Suprapubic skin (tissue), 4 donors: ENCODE measurements around the gene ESPL1. TPM values are rescaled to one million over a fixed set of nuclear protein-coding genes. Genes with fewer than 3 reads are reported as not detected.

Source experiments
- DNase-seq, 2 donors: peaks; one replicate each; pipeline ENCODE4 v3.0.0-alpha.2; 2019; ENCODE audit warnings: low spot score in 2 of 2
- H3K27ac ChIP-seq: fragments of 200-600 bp; sonication (generic); one replicate; pipeline ENCODE4 v1.5.1; 2019
- H3K27me3 ChIP-seq: fragments of 200-600 bp; sonication (generic); one replicate; pipeline ENCODE4 v1.5.1; 2019
- H3K36me3 ChIP-seq: fragments of 200-600 bp; sonication (generic); one replicate; pipeline ENCODE4 v1.5.1; 2019
- H3K4me1 ChIP-seq: fragments of 200-600 bp; sonication (generic); one replicate; pipeline ENCODE4 v1.5.1; 2019
- H3K4me3 ChIP-seq: fragments of 200-600 bp; sonication (generic); one replicate; pipeline ENCODE4 v1.5.1; 2019; ENCODE audit warnings: mild to moderate bottlenecking
- H3K9me3 ChIP-seq: fragments of 200-600 bp; sonication (generic); one replicate; pipeline ENCODE4 v1.5.1; 2019
- CTCF ChIP-seq, 2 donors: fragments of 200-600 bp in 1 of 2; fragments of 450-650 bp in 1 of 2; sonication (generic) in 1 of 2; IDR thresholded peaks; one replicate each; pipeline ENCODE4 v1.5.1; 2016 to 2019; ENCODE audit warnings: antibody characterized with exemption in 2 of 2, mild to moderate bottlenecking in 1 of 2, moderate library complexity in 1 of 2
- EP300 ChIP-seq: sonication (generic); formaldehyde crosslinking; IDR thresholded peaks from one replicate; pipeline ENCODE4 v1.6.1; 2017; ENCODE audit warnings: antibody characterized with exemption
- POLR2A ChIP-seq, 2 donors: fragments of 450-650 bp; IDR thresholded peaks; one replicate each; pipeline ENCODE4 v1.6.1; 2017; ENCODE audit warnings: antibody characterized with exemption in 2 of 2, mild to moderate bottlenecking in 2 of 2, moderate library complexity in 2 of 2
- POLR2AphosphoS5 ChIP-seq, 3 donors: sonication (generic); formaldehyde crosslinking; IDR thresholded peaks; one replicate each; pipeline ENCODE4 v1.6.1; 2017; ENCODE audit warnings: antibody characterized with exemption in 3 of 3
- WGBS: methylation state at CpG from one replicate; pipeline ENCODE4 v1.1.5; 2018; 5-methylcytosine and 5-hydroxymethylcytosine counted together
- total RNA-seq, 4 donors: library from RNA; depleted of rRNA; stranded (reverse); fragments of >200 nt; gene quantifications; one replicate each; pipeline ENCODE4 v1.1.0, GENCODE V29; 2016

Gene ESPL1
- total RNA-seq, 4 donors from 2014 or later = 5.7 to 10.6 (median 6.1) TPM

GRCh38 chr12:53267306-53267998 is 647 bp upstream of the ESPL1 start:
- WGBS = 39% methylated on average over 18 of the region's 18 CpGs
- Histone ChIP-seq H3K4me1 (peaks cover 13% of the 10 kb centered on the region), H3K4me3 (peak overlapping the region; percentile 77), H3K36me3 (no peaks in the 10 kb centered on the region), H3K27ac (no peak overlapping the region), H3K9me3 (no peaks in the 10 kb centered on the region), H3K27me3 (no peaks in the 10 kb centered on the region)
- no peak for TF ChIP-seq CTCF (IDR thresholded peaks at IDR 0.05)
- TF ChIP-seq EP300 = no peak
- no peak for TF ChIP-seq POLR2AphosphoS5 (IDR thresholded peaks at IDR 0.05)
- TF ChIP-seq POLR2A (IDR thresholded peaks at IDR 0.05) = no peak
- no peak for DNase-seq

- Histone ChIP-seq H3K9me3 (no peaks in the 10 kb centered on the region), H3K4me1 (peaks cover 13% of the 10 kb centered on the region), H3K4me3 (peak overlapping the region; percentile 77), H3K27me3 (no peaks in the 10 kb centered on the region), H3K36me3 (no peaks in the 10 kb centered on the region), H3K27ac (no peak overlapping the region)
- TF ChIP-seq CTCF (IDR thresholded peaks at IDR 0.05) (no peak), POLR2A (IDR thresholded peaks at IDR 0.05) (no peak), EP300 (no peak), POLR2AphosphoS5 (IDR thresholded peaks at IDR 0.05) (no peak)
- 54% methylated on average over 19 of the region's 20 CpGs for WGBS
- DNase-seq = no peak
Observed at GRCh38 chr12:53268630-53269562, 797 bp downstream of the ESPL1 start.

- no peaks in the 10 kb centered on the region for H3K4me1 ChIP-seq
- no peak for DNase-seq
- 88% methylated on average over 5 of the region's 5 CpGs for WGBS
- H3K4me3 ChIP-seq = no peak overlapping the region
- no peak overlapping the region for H3K27ac ChIP-seq
- no peaks in the 10 kb centered on the region for H3K27me3 ChIP-seq
- H3K36me3 ChIP-seq = no peaks in the 10 kb centered on the region
- no peak for TF ChIP-seq CTCF (IDR thresholded peaks at IDR 0.05)
- no peak for TF ChIP-seq EP300
- no peak for TF ChIP-seq POLR2AphosphoS5 (IDR thresholded peaks at IDR 0.05)
- no peak for TF ChIP-seq POLR2A (IDR thresholded peaks at IDR 0.05)
- H3K9me3 ChIP-seq = no peaks in the 10 kb centered on the region
Observed at GRCh38 chr12:53274445-53274844, 6.3 kb downstream of the ESPL1 start.

GRCh38 chr12:53276511-53276910 is 8.4 kb downstream of the ESPL1 start:
- Histone ChIP-seq H3K4me3 (no peak overlapping the region), H3K9me3 (no peaks in the 10 kb centered on the region), H3K36me3 (no peaks in the 10 kb centered on the region), H3K4me1 (no peaks in the 10 kb centered on the region), H3K27me3 (no peaks in the 10 kb centered on the region), H3K27ac (no peak overlapping the region)
- DNase-seq = no peak
- WGBS = 96% methylated on average over 8 of the region's 11 CpGs
- TF ChIP-seq EP300 = no peak
- no peak for TF ChIP-seq POLR2AphosphoS5 (IDR thresholded peaks at IDR 0.05)
- TF ChIP-seq POLR2A (IDR thresholded peaks at IDR 0.05) = no peak
- TF ChIP-seq CTCF (IDR thresholded peaks at IDR 0.05) = no peak

GRCh38 chr12:53277981-53278380 is 9.9 kb downstream of the ESPL1 start:
- no peak for DNase-seq
- no peak overlapping the region for H3K27ac ChIP-seq
- no peaks in the 10 kb centered on the region for H3K9me3 ChIP-seq
- TF ChIP-seq EP300 = no peak
- no peak for TF ChIP-seq POLR2A (IDR thresholded peaks at IDR 0.05)
- TF ChIP-seq CTCF (IDR thresholded peaks at IDR 0.05) = no peak
- no peak for TF ChIP-seq POLR2AphosphoS5 (IDR thresholded peaks at IDR 0.05)
- no peaks in the 10 kb centered on the region for H3K4me1 ChIP-seq
- H3K4me3 ChIP-seq = no peak overlapping the region
- H3K36me3 ChIP-seq = no peaks in the 10 kb centered on the region
- WGBS = 94% methylated on average over 9 of the region's 9 CpGs
- H3K27me3 ChIP-seq = no peaks in the 10 kb centered on the region
